CD4-positive, alpha-beta memory T cell (primary cell): ENCODE measurements around the gene DNM2. TPM values are rescaled to one million over a fixed set of nuclear protein-coding genes. Genes with fewer than 3 reads are reported as not detected.
"Not testable (repeated sequence)": the region's sequence is repeated elsewhere in the genome, so short reads cannot be mapped to it uniquely, and the experiment has no call there.

Experiments used
- CTCF ChIA-PET: fragments of 350-600 bp; sonication (Branson Sonifier 250); formaldehyde crosslinking; loops from one replicate; lab custom pipeline; 2021; ENCODE audit warnings: inconsistent platforms; ENCODE audit not compliant: partially characterized antibody; lab: Charles Lee
- POLR2A ChIA-PET: fragments of 350-600 bp; sonication (Branson Sonifier 250); formaldehyde crosslinking; loops from one replicate; lab custom pipeline; 2021; ENCODE audit not compliant: partially characterized antibody; lab: Charles Lee
- DNase-seq, 5 donors: peaks; one replicate each; pipeline versions ENCODE4 v3.0.0 to v3.0.0-alpha.2; 2020 to 2022; ENCODE audit warnings: mixed read lengths in 1 of 5
- H3K27ac ChIP-seq: one replicate; pipeline ENCODE4 v1.7.0; 2013; ENCODE audit warnings: low read depth, low read length
- H3K27me3 ChIP-seq: 2 replicates; pipeline ENCODE4 v1.7.0; 2013; ENCODE audit warnings: mild to moderate bottlenecking, low read length, moderate library complexity; ENCODE audit not compliant: insufficient read depth
- H3K36me3 ChIP-seq: 2 replicates; pipeline ENCODE4 v1.7.0; 2013; ENCODE audit warnings: mild to moderate bottlenecking, low read length, moderate library complexity; ENCODE audit not compliant: insufficient read depth
- H3K4me1 ChIP-seq: 2 replicates; pipeline ENCODE4 v1.7.0; 2013; ENCODE audit warnings: mild to moderate bottlenecking, low read length, moderate library complexity; ENCODE audit not compliant: insufficient read depth
- H3K4me3 ChIP-seq, 2 donors: one replicate each; pipeline ENCODE4 v1.7.0; 2013; ENCODE audit warnings: low read length in 2 of 2, mild to moderate bottlenecking in 1 of 2
- H3K9me3 ChIP-seq, 2 donors: one replicate each; pipeline ENCODE4 v1.7.0; 2013; ENCODE audit warnings: low read length in 2 of 2, control low read depth in 1 of 2; ENCODE audit not compliant: control insufficient read depth in 1 of 2
- H3K27ac Mint-ChIP-seq, 7 donors: one replicate each; pipeline ENCODE4 v1.8.0; 2020 to 2021; ENCODE audit warnings: mixed read lengths in 7 of 7, mild to moderate bottlenecking in 6 of 7, inconsistent platforms in 3 of 7, moderate library complexity in 3 of 7
- H3K27me3 Mint-ChIP-seq, 2 donors: one replicate each; pipeline ENCODE4 v1.8.0; 2020 to 2021; ENCODE audit warnings: mixed read lengths in 2 of 2
- H3K36me3 Mint-ChIP-seq, 2 donors: one replicate each; pipeline ENCODE4 v1.8.0; 2020 to 2021; ENCODE audit warnings: mixed read lengths in 2 of 2, inconsistent platforms in 1 of 2, mild to moderate bottlenecking in 1 of 2
- H3K4me1 Mint-ChIP-seq, 4 donors: one replicate each; pipeline ENCODE4 v1.8.0; 2020 to 2021; ENCODE audit warnings: mixed read lengths in 4 of 4, mild to moderate bottlenecking in 1 of 4
- H3K4me3 Mint-ChIP-seq, 8 donors: one replicate each; pipeline ENCODE4 v1.8.0; 2020 to 2021; ENCODE audit warnings: mixed read lengths in 8 of 8, mild to moderate bottlenecking in 7 of 8, moderate library complexity in 6 of 8, inconsistent platforms in 3 of 8
- H3K9me3 Mint-ChIP-seq, 8 donors: one replicate each; pipeline ENCODE4 v1.8.0; 2020 to 2021; ENCODE audit warnings: mixed read lengths in 8 of 8, mild to moderate bottlenecking in 5 of 8, inconsistent platforms in 3 of 8, moderate library complexity in 1 of 8
- intact Hi-C: fragments of 100-400 bp; cut with micrococcal nuclease; formaldehyde crosslinking; loops from one replicate; pipeline ENCODE4 v1.15.1; 2023
- polyA plus RNA-seq, 2 donors: library from polyadenylated mRNA; unstranded; fragments of 300-500 nt; fragmentation: Illumina TruSeq; gene quantifications; one replicate each; pipeline ENCODE4 v1.2.3, GENCODE V29; 2021
- total RNA-seq, 2 experiments: library from RNA; stranded (reverse); gene quantifications; one replicate each; pipeline ENCODE4 v1.2.3, GENCODE V29; 2021

Gene DNM2
- total and polyA plus RNA-seq, 4 experiments from 2014 or later: 46.3 to 272 (median 174) TPM

GRCh38 chr19:10855879-10856522 lies 138.1 kb downstream of the DNM2 start:
- no peaks in the 10 kb centered on the region for H3K36me3 ChIP-seq
- H3K4me3 ChIP-seq: no peak overlapping the region
- ChIA-PET POLR2A (interaction anchor here (0.7 kb wide), 1 partner anchor 97 kb away, joined by 4 read pairs; no protein-coding TSS in a partner anchor), CTCF (interaction anchor here (0.9 to 5.8 kb wide), 5 partner anchors 8 to 139 kb away, joined by 3 to 45 read pairs (median 4); partner anchors contain the start of genes DNM2 and TMED1)
- no peaks in the 10 kb centered on the region for H3K36me3 Mint-ChIP-seq
- intact Hi-C loops: no loop called here
- H3K4me1 Mint-ChIP-seq: peaks cover 0 to under 1% (median 0%) of the 10 kb centered on the region in 4 donors
- H3K27ac ChIP-seq: no peak overlapping the region
- H3K9me3 Mint-ChIP-seq: no peaks in the 10 kb centered on the region
- DNase-seq: no peak
- no peak overlapping the region for H3K27ac Mint-ChIP-seq
- no peaks in the 10 kb centered on the region for H3K4me1 ChIP-seq
- no peaks in the 10 kb centered on the region for H3K9me3 ChIP-seq
- no peaks in the 10 kb centered on the region for H3K27me3 ChIP-seq
- H3K4me3 Mint-ChIP-seq: no peak overlapping the region
- H3K27me3 Mint-ChIP-seq: no peaks in the 10 kb centered on the region

- H3K9me3 Mint-ChIP-seq, H3K36me3 Mint-ChIP-seq, H3K9me3 ChIP-seq, H3K36me3 ChIP-seq, DNase-seq, H3K4me3 ChIP-seq, H3K4me1 Mint-ChIP-seq, H3K27me3 Mint-ChIP-seq, H3K27ac ChIP-seq, H3K27me3 ChIP-seq, H3K27ac Mint-ChIP-seq, H3K4me3 Mint-ChIP-seq, intact Hi-C loops, H3K4me1 ChIP-seq: not testable (repeated sequence)
- ChIA-PET POLR2A (interaction anchor here (0.7 kb wide), 1 partner anchor 98 kb away, joined by 4 read pairs; no protein-coding TSS in a partner anchor), CTCF (interaction anchor here (1.2 to 4.0 kb wide), 3 partner anchors 21 to 420 kb away, joined by 3 to 26 read pairs (median 3); partner anchors contain the start of genes DNM2 and TMED1)
Observed at GRCh38 chr19:10856899-10857298, 139.0 kb downstream of the DNM2 start.

- no peaks in the 10 kb centered on the region for H3K9me3 Mint-ChIP-seq
- DNase-seq: no peak
- H3K4me1 Mint-ChIP-seq: peaks cover 0 to 7% (median 2%) of the 10 kb centered on the region in 4 donors
- no peaks in the 10 kb centered on the region for H3K4me1 ChIP-seq
- H3K9me3 ChIP-seq: no peaks in the 10 kb centered on the region
- H3K4me3 Mint-ChIP-seq: no peak overlapping the region
- no peaks in the 10 kb centered on the region for H3K27me3 ChIP-seq
- H3K4me3 ChIP-seq: no peak overlapping the region
- no peak overlapping the region for H3K27ac ChIP-seq
- no peaks in the 10 kb centered on the region for H3K27me3 Mint-ChIP-seq
- peak overlapping the region in 1 of 7 donors; percentile 72 for H3K27ac Mint-ChIP-seq
- H3K36me3 ChIP-seq: no peaks in the 10 kb centered on the region
- H3K36me3 Mint-ChIP-seq: no peaks in the 10 kb centered on the region
- POLR2A ChIA-PET: interaction anchor here (1.2 to 1.3 kb wide), 2 partner anchors 21 to 140 kb away, joined by 4 read pairs; partner anchors contain the start of genes DNM2 and TMED1
- intact Hi-C loops: no loop called here
- CTCF ChIA-PET: interaction anchor here (0.7 to 4.0 kb wide), 6 partner anchors 10 to 1171 kb away, joined by 3 to 26 read pairs (median 4); partner anchors contain the start of gene DNM2
Observed at GRCh38 chr19:10858204-10858828, 140.4 kb downstream of the DNM2 start.

GRCh38 chr19:10861103-10861651 lies 143.3 kb downstream of the DNM2 start:
- CTCF ChIA-PET: interaction anchor here (0.9 to 8.0 kb wide), 6 partner anchors 8 to 159 kb away, joined by 3 to 186 read pairs (median 4); partner anchors contain the start of genes DNM2 and QTRT1
- intact Hi-C loops: no loop called here
- no peak overlapping the region for H3K4me3 Mint-ChIP-seq
- Histone ChIP-seq H3K4me1 (peaks cover 9% of the 10 kb centered on the region), H3K27me3 (no peaks in the 10 kb centered on the region), H3K36me3 (no peaks in the 10 kb centered on the region), H3K4me3 (no peak overlapping the region), H3K9me3 (no peaks in the 10 kb centered on the region), H3K27ac (no peak overlapping the region)
- H3K4me1 Mint-ChIP-seq: peaks cover 5 to 19% (median 13%) of the 10 kb centered on the region in 4 donors
- peak in 2 of 5 donors; percentile 26 to 35 for DNase-seq
- H3K27ac Mint-ChIP-seq: no peak overlapping the region
- H3K27me3 Mint-ChIP-seq: no peaks in the 10 kb centered on the region
- no peaks in the 10 kb centered on the region for H3K9me3 Mint-ChIP-seq
- H3K36me3 Mint-ChIP-seq: no peaks in the 10 kb centered on the region
- POLR2A ChIA-PET: no interaction called here

- Histone ChIP-seq H3K27me3 (no peaks in the 10 kb centered on the region), H3K27ac (no peak overlapping the region), H3K4me3 (no peak overlapping the region), H3K4me1 (peaks cover 9% of the 10 kb centered on the region), H3K9me3 (no peaks in the 10 kb centered on the region), H3K36me3 (no peaks in the 10 kb centered on the region)
- ChIA-PET CTCF (interaction anchor here (2.0 to 8.0 kb wide), 5 partner anchors 10 to 162 kb away, joined by 6 to 186 read pairs (median 46); partner anchors contain the start of genes DNM2, QTRT1 and TMED1), POLR2A (interaction anchor here (0.7 to 2.8 kb wide), 3 partner anchors 26 to 448 kb away, joined by 3 to 20 read pairs (median 3); partner anchors contain the start of genes DNM2 and TMED1)
- Mint-ChIP-seq H3K27me3 (no peaks in the 10 kb centered on the region), H3K36me3 (no peaks in the 10 kb centered on the region), H3K4me3 (no peak overlapping the region), H3K4me1 (peaks cover 5 to 19% (median 13%) of the 10 kb centered on the region in 4 donors), H3K9me3 (no peaks in the 10 kb centered on the region), H3K27ac (peak overlapping the region in 2 of 7 donors; percentile 49 to 55)
- intact Hi-C loops: no loop called here
- DNase-seq: no peak
Observed at GRCh38 chr19:10862561-10863106, 144.8 kb downstream of the DNM2 start.

- H3K4me1 Mint-ChIP-seq: peaks cover 5 to 19% (median 14%) of the 10 kb centered on the region in 4 donors
- H3K36me3 ChIP-seq: no peaks in the 10 kb centered on the region
- no peaks in the 10 kb centered on the region for H3K36me3 Mint-ChIP-seq
- no peak for DNase-seq
- H3K4me1 ChIP-seq: peaks cover 9% of the 10 kb centered on the region
- H3K27me3 Mint-ChIP-seq: no peaks in the 10 kb centered on the region
- no peaks in the 10 kb centered on the region for H3K9me3 ChIP-seq
- peak overlapping the region in 4 of 7 donors; percentile 49 to 86 (median 70) for H3K27ac Mint-ChIP-seq
- H3K4me3 ChIP-seq: no peak overlapping the region
- POLR2A ChIA-PET: interaction anchor here (0.7 to 2.8 kb wide), 3 partner anchors 27 to 448 kb away, joined by 3 to 49 read pairs (median 20); partner anchors contain the start of genes DNM2 and TMED1
- no peak overlapping the region for H3K4me3 Mint-ChIP-seq
- no peak overlapping the region for H3K27ac ChIP-seq
- intact Hi-C loops: no loop called here
- H3K27me3 ChIP-seq: no peaks in the 10 kb centered on the region
- no peaks in the 10 kb centered on the region for H3K9me3 Mint-ChIP-seq
- CTCF ChIA-PET: interaction anchor here (1.0 to 8.0 kb wide), 16 partner anchors 10 to 163 kb away, joined by 3 to 186 read pairs (median 6); partner anchors contain the start of genes DNM2, QTRT1 and TMED1
Observed at GRCh38 chr19:10863107-10863717, 145.3 kb downstream of the DNM2 start.
